Measurements from ENCODE around the gene MAP2K6. TPM values are rescaled to one million over a fixed set of nuclear protein-coding genes. Genes with fewer than 3 reads are reported as not detected.
A peak's percentile ranks its signal among the peaks of the same experiment; 100 is the strongest.

Gene MAP2K6
- total RNA-seq, 1 donor from 2014 or later = 1.8 TPM

DNA sequence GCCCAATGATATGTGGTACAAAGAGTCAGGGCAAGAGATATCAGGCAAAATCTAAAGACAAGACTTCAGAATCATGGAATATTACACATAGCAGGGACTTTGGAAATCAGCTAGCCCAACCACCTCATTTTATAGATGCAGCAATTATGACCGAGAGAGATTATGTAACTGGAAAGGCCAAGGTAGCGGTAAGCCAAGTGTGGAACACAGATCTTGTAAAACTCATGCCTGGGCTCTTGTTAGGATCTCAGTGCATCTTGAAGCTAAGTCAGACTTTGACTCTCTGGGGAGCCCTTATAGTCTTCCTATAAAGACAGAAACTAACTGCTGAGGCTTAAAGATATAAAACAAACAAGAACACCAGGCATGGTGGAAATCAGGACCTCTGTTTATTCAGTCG lies 18.6 kb downstream of the MAP2K6 start:
- DNase-seq (ENCODE audit: low read depth) = no peak
- H3K4me3 ChIP-seq (ENCODE audit: low read depth, low read length) = no peak overlapping the region
- TF ChIP-seq, protein P1, sequence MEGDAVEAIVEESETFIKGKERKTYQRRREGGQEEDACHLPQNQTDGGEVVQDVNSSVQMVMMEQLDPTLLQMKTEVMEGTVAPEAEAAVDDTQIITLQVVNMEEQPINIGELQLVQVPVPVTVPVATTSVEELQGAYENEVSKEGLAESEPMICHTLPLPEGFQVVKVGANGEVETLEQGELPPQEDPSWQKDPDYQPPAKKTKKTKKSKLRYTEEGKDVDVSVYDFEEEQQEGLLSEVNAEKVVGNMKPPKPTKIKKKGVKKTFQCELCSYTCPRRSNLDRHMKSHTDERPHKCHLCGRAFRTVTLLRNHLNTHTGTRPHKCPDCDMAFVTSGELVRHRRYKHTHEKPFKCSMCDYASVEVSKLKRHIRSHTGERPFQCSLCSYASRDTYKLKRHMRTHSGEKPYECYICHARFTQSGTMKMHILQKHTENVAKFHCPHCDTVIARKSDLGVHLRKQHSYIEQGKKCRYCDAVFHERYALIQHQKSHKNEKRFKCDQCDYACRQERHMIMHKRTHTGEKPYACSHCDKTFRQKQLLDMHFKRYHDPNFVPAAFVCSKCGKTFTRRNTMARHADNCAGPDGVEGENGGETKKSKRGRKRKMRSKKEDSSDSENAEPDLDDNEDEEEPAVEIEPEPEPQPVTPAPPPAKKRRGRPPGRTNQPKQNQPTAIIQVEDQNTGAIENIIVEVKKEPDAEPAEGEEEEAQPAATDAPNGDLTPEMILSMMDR (conservative IDR thresholded peaks at IDR 0.05; ENCODE audit: low read depth, low read length) = no peak

DNA sequence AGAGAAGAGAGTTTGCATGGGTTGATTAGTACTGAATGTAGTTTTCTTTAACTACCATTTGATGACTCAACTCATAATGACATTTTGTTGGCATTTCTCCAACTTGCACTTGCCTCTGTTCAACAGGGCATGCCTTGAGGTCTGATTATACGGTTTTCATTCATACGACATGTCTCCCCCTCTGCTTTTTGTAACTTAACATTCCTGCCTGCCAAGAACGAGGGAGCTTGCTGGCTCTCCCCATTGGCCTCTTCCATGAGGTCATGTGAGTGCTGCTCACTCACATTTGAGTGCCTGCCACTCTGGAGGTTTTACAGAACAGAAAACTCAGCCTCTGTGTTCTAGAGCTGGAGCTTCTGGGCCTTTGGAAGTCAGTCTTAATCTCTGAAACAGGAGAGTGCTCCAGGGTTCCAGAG lies 19.7 kb downstream of the MAP2K6 start:
- peak; percentile 79 for DNase-seq (ENCODE audit: low read depth)
- H3K4me3 ChIP-seq (ENCODE audit: low read depth, low read length) = no peak overlapping the region
- TF ChIP-seq, protein P1 (conservative IDR thresholded peaks at IDR 0.05; ENCODE audit: low read depth, low read length) = no peak

DNA sequence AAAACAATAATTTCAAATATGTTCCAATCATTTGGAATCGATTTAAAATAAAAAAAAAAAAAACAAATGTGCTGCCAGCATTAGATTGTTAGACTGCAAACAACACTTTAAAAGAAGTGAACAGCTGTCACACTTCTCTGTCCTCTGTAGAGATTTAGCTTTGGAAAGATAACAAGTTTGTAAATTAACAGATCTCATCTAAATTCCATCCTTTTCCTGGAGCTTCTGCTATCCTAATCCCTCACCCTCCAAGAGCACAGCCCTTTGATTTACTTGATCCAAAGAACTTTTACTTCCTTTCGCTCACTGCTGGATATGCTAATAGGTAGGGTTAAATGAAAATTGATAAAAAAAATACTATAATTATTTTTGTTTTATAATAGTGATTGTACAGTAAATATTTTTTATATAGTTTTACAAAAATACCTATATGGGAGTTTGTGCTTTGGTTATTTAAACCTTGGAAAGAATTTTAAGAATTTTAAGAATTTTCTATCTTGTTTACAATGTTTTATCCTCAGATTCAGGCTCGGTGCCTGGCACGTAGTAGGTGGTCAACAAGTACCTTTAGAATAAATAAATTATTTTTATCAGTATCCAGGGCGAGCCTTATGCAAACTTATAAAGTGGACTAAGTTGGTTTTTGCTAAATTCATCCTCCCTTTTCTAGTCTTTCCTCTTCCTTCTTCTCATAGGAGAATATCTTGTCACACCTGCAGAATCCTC lies 21.6 kb downstream of the MAP2K6 start:
- TF ChIP-seq, protein P1 (conservative IDR thresholded peaks at IDR 0.05; ENCODE audit: low read depth, low read length) = no peak
- H3K4me3 ChIP-seq (ENCODE audit: low read depth, low read length) = no peak overlapping the region
- no peak for DNase-seq (ENCODE audit: low read depth)

DNA sequence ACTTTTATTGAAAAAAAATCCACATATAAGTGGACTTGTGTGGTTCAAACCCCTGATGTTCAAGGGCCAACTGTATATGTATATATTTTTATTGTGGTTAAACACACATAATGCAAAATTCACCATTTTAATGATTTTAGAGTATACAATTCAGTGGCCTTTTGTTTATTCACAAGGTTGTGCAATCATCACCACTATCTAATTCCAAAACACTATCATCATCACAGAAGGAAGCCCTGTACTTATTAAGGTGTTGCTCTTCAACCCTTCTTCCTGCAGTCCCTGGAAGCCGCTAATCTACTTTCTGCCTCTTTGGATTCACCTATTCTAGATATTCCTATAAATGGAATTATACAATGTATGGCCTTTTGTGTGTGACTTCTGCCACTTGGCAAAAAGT lies 23.0 kb downstream of the MAP2K6 start:
- no peak for DNase-seq (ENCODE audit: low read depth)
- TF ChIP-seq, protein P1 (conservative IDR thresholded peaks at IDR 0.05; ENCODE audit: low read depth, low read length) = no peak
- H3K4me3 ChIP-seq (ENCODE audit: low read depth, low read length) = no peak overlapping the region

DNA sequence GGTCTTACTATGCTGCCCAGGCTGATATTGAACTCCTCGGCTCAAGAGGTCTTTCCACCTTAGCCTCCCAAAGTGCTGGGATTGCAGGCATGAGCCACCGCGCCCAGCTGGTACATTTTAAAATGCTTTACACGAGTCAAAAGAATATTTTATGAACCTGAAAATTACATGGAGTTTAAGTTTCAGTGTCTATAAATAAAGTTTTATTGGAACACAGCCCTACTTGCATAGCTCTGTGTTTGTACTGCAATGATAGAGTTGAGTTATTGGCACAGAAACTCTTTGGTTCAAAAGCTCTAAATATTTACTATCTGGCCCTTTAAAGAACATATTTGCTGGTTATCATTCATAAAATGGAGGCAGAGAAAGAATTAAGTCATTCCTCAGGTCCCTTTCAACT lies 24.3 kb downstream of the MAP2K6 start:
- no peak overlapping the region for H3K4me3 ChIP-seq (ENCODE audit: low read depth, low read length)
- no peak for DNase-seq (ENCODE audit: low read depth)
- TF ChIP-seq, protein P1 (conservative IDR thresholded peaks at IDR 0.05; ENCODE audit: low read depth, low read length) = no peak

DNA sequence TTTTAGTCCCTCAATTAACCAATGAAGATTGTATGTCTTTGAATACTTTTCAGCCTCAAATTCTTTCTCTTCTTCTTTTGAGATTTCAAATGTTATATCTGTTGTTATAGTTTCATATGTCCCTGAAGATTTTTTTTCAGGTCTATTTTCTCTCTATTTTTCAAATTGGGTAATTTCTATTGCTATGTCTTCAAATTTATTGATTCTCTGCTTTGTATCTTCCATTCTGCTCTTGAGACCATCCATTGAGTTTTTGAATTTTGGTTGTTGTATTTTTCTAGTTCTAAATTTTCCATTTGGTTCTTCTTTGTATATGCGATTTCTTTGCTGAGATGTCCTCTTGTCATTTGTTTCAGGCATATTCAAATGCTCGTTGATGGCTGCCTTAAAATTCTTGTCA lies 26.7 kb downstream of the MAP2K6 start:
- H3K4me3 ChIP-seq (ENCODE audit: low read depth, low read length) = no peak overlapping the region
- TF ChIP-seq, protein P1 (conservative IDR thresholded peaks at IDR 0.05; ENCODE audit: low read depth, low read length) = no peak
- DNase-seq (ENCODE audit: low read depth) = no peak

DNA sequence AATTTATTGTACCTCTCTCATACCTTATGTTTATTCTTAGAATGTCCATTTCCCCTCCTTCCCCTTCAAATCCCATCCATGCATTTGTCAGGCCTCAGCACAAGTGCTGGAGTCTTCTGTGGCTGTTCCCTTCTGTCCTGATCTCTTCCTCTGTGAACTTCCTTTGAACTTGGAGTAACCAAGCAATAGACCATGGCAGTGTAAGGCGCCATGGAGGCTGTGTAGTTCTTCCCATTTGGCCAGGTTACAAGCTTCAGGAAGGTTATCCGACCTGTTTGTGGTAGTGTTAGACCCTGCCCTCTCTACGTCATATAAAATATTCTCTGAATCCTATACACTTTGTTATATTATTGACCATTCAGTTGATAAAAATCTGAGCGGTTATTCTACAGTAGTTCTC lies 28.6 kb downstream of the MAP2K6 start:
- H3K4me3 ChIP-seq (ENCODE audit: low read depth, low read length) = no peak overlapping the region
- TF ChIP-seq, protein P1 (conservative IDR thresholded peaks at IDR 0.05; ENCODE audit: low read depth, low read length) = no peak
- no peak for DNase-seq (ENCODE audit: low read depth)

Data from epithelial cell of proximal tubule (primary cell).